H9 (cell line): ENCODE measurements around the gene UBE2B. TPM values are rescaled to one million over a fixed set of nuclear protein-coding genes. Genes with fewer than 3 reads are reported as not detected.

ENCODE experiments used
- DNase-seq: peaks from one replicate; pipeline ENCODE4 v3.0.0-alpha.2; 2017
- H2AFZ ChIP-seq: one replicate; pipeline ENCODE4 v1.6.1; 2013; ENCODE audit warnings: mild to moderate bottlenecking, low read length, control low read depth, moderate library complexity
- H2AK5ac ChIP-seq: 2 replicates; pipeline ENCODE4 v1.6.1; 2013; ENCODE audit warnings: low read length, control low read depth, mixed read lengths; ENCODE audit not compliant: insufficient read length
- H2BK120ac ChIP-seq: one replicate; pipeline ENCODE4 v1.6.1; 2013; ENCODE audit warnings: low read depth, mild to moderate bottlenecking, low read length, control low read depth, inconsistent platforms; ENCODE audit not compliant: poor library complexity, severe bottlenecking
- H2BK12ac ChIP-seq: 2 replicates; pipeline ENCODE4 v1.6.1; 2013; ENCODE audit warnings: low read length, control low read depth, mixed read lengths, low read depth; ENCODE audit not compliant: insufficient read length
- H2BK15ac ChIP-seq: 2 replicates; pipeline ENCODE4 v1.6.1; 2013; ENCODE audit warnings: low read depth, low read length, control low read depth
- H2BK20ac ChIP-seq: one replicate; pipeline ENCODE4 v1.6.1; 2013; ENCODE audit warnings: low read depth, mild to moderate bottlenecking, low read length, control low read depth, inconsistent platforms; ENCODE audit not compliant: poor library complexity, severe bottlenecking
- H2BK5ac ChIP-seq: 2 replicates; pipeline ENCODE4 v1.6.1; 2013; ENCODE audit warnings: low read length, control low read depth, mixed read lengths; ENCODE audit not compliant: insufficient read length
- H3K14ac ChIP-seq: 2 replicates; pipeline ENCODE4 v1.6.1; 2013; ENCODE audit warnings: low read length, control low read depth; ENCODE audit not compliant: insufficient read depth
- H3K18ac ChIP-seq: 2 replicates; pipeline ENCODE4 v1.6.1; 2013; ENCODE audit warnings: low read depth, mild to moderate bottlenecking, mixed read lengths, low read length, control low read depth; ENCODE audit not compliant: insufficient read length
- H3K23ac ChIP-seq: 2 replicates; pipeline ENCODE4 v1.6.1; 2013; ENCODE audit warnings: low read length, control low read depth, mixed read lengths, low read depth; ENCODE audit not compliant: insufficient read length
- H3K23me2 ChIP-seq: 2 replicates; pipeline ENCODE4 v1.6.1; 2013; ENCODE audit warnings: low read depth, mild to moderate bottlenecking, mixed read lengths, low read length, control low read depth; ENCODE audit not compliant: insufficient read length, poor library complexity, severe bottlenecking
- H3K27ac ChIP-seq: 2 replicates; pipeline ENCODE4 v1.5.1; 2013; ENCODE audit warnings: low read length, control low read depth, mixed read lengths, low read depth; ENCODE audit not compliant: insufficient read length
- H3K27me3 ChIP-seq: 2 replicates; pipeline ENCODE4 v1.6.1; 2013; ENCODE audit warnings: low read length, control low read depth, inconsistent platforms; ENCODE audit not compliant: insufficient read depth
- H3K4ac ChIP-seq: 2 replicates; pipeline ENCODE4 v1.6.1; 2013; ENCODE audit warnings: low read depth, mild to moderate bottlenecking, control low read depth, inconsistent platforms, low read length, moderate library complexity
- H3K4me1 ChIP-seq: 2 replicates; pipeline ENCODE4 v1.6.1; 2013; ENCODE audit warnings: low read length, control low read depth, inconsistent platforms; ENCODE audit not compliant: insufficient read depth
- H3K4me2 ChIP-seq: 2 replicates; pipeline ENCODE4 v1.6.1; 2013; ENCODE audit warnings: low read length, control low read depth, mixed read lengths; ENCODE audit not compliant: insufficient read length, insufficient read depth
- H3K56ac ChIP-seq: 2 replicates; pipeline ENCODE4 v1.6.1; 2013; ENCODE audit warnings: low read depth, mild to moderate bottlenecking, mixed read lengths, low read length, control low read depth; ENCODE audit not compliant: insufficient read length
- H3K79me1 ChIP-seq: 2 replicates; pipeline ENCODE4 v1.6.1; 2013; ENCODE audit warnings: low read depth, mild to moderate bottlenecking, moderate library complexity, low read length, control low read depth, inconsistent platforms; ENCODE audit not compliant: insufficient read depth, poor library complexity, severe bottlenecking
- H3K79me2 ChIP-seq: 2 replicates; pipeline ENCODE4 v1.6.1; 2013; ENCODE audit warnings: low read length, control low read depth, inconsistent platforms; ENCODE audit not compliant: insufficient read depth
- H3K9ac ChIP-seq: 2 replicates; pipeline ENCODE4 v1.6.1; 2013; ENCODE audit warnings: low read length, control low read depth, mixed read lengths; ENCODE audit not compliant: insufficient read length; ENCODE audit errors: extremely low read depth
- H3K9me3 ChIP-seq: one replicate; pipeline ENCODE4 v1.6.1; 2013; ENCODE audit warnings: low read depth, low read length, inconsistent platforms; ENCODE audit not compliant: control insufficient read depth
- H3T11ph ChIP-seq: one replicate; pipeline ENCODE4 v1.6.1; 2013; ENCODE audit warnings: mild to moderate bottlenecking, low read length, control low read depth, inconsistent platforms
- H4K20me1 ChIP-seq: one replicate; pipeline ENCODE4 v1.6.1; 2013; ENCODE audit not compliant: control insufficient read depth, insufficient read length, insufficient read depth
- H4K5ac ChIP-seq: 2 replicates; pipeline ENCODE4 v1.6.1; 2013; ENCODE audit warnings: low read depth, mild to moderate bottlenecking, mixed read lengths, low read length, control low read depth; ENCODE audit not compliant: insufficient read length
- H4K8ac ChIP-seq: replicated peaks from 2 replicates; pipeline ENCODE4 v1.6.1; 2013; ENCODE audit warnings: low read length, control low read depth, mixed read lengths, low read depth; ENCODE audit not compliant: insufficient read length
- H4K91ac ChIP-seq: 2 replicates; pipeline ENCODE4 v1.6.1; 2013; ENCODE audit warnings: low read depth, mild to moderate bottlenecking, moderate library complexity, mixed read lengths, low read length, control low read depth; ENCODE audit not compliant: insufficient read length
- H3K27ac Mint-ChIP-seq, 3 experiments: 2 replicates in 2 of 3; 3 replicates in 1 of 3; pipeline ENCODE4 v1.8.0; 2020 to 2021; ENCODE audit warnings: mixed read lengths in 3 of 3, mild to moderate bottlenecking in 1 of 3, moderate library complexity in 1 of 3
- H3K27me3 Mint-ChIP-seq: 2 replicates; pipeline ENCODE4 v1.8.0; 2021; ENCODE audit warnings: low read depth, mild to moderate bottlenecking, moderate library complexity, mixed read lengths
- H3K36me3 Mint-ChIP-seq, 3 experiments: 2 replicates in 2 of 3; 3 replicates in 1 of 3; pipeline ENCODE4 v1.8.0; 2020 to 2021; ENCODE audit warnings: low read depth in 3 of 3, mixed read lengths in 3 of 3; ENCODE audit not compliant: insufficient read depth in 1 of 3
- H3K4me1 Mint-ChIP-seq, 2 experiments: 2 replicates each; pipeline ENCODE4 v1.8.0; 2020; ENCODE audit warnings: mixed read lengths in 2 of 2
- H3K4me3 Mint-ChIP-seq, 2 experiments: 2 replicates in 1 of 2; 3 replicates in 1 of 2; pipeline ENCODE4 v1.8.0; 2020 to 2021; ENCODE audit warnings: mild to moderate bottlenecking in 2 of 2, mixed read lengths in 2 of 2, moderate library complexity in 1 of 2
- H3K9me3 Mint-ChIP-seq, 2 experiments: 2 replicates in 1 of 2; 3 replicates in 1 of 2; pipeline ENCODE4 v1.8.0; 2020; ENCODE audit warnings: mild to moderate bottlenecking in 2 of 2, mixed read lengths in 2 of 2, moderate library complexity in 1 of 2
- CTCF ChIP-seq: fragments of 200-600 bp; sonication (generic); conservative IDR thresholded peaks from 3 replicates; pipeline ENCODE4 v1.8.0; 2021; ENCODE audit warnings: antibody characterized with exemption, mild to moderate bottlenecking
- WGBS: extraction: QIAGEN DNeasy Blood & Tissue Kit; methylation state at CpG from one replicate; pipeline ENCODE4 v1.1.7; 2013; ENCODE audit warnings: missing lambda C conversion rate, low lambda C conversion rate, mixed read lengths; ENCODE audit not compliant: insufficient read length; ENCODE audit errors: extremely low coverage; 5-methylcytosine and 5-hydroxymethylcytosine counted together
- total RNA-seq: library from RNA; stranded (reverse); gene quantifications from 2 replicates; pipeline ENCODE4 v1.2.1, GENCODE V29; 2021

The UBE2B gene
- total RNA-seq, 1 experiment from 2014 or later: 50.3 TPM

- H3K4me2 ChIP-seq: peak overlapping the region; percentile 97
- no peaks in the 10 kb centered on the region for H3K27me3 Mint-ChIP-seq
Observed at GRCh38 chr5:134411228-134411545, 39.8 kb downstream of the UBE2B start.

More at GRCh38 chr5:134411228-134411545, 39.8 kb downstream of the UBE2B start:
- peaks cover 9 to 25% (median 18%) of the 10 kb centered on the region in 3 experiments; a peak in 6 of 7 replicates for H3K36me3 Mint-ChIP-seq
- H3K23me2 ChIP-seq: peaks cover 8% of the 10 kb centered on the region
- peaks cover 36 to 39% of the 10 kb centered on the region in 2 experiments for H3K4me1 Mint-ChIP-seq
- peaks cover 8% of the 10 kb centered on the region; the same call in 1 of the 2 replicates for H3K79me2 ChIP-seq
- H3K9ac ChIP-seq: peak overlapping the region; percentile 64
- no peak overlapping the region for H3K27ac ChIP-seq
- H4K20me1 ChIP-seq: no peaks in the 10 kb centered on the region
- peak overlapping the region; percentile 37 for H3K23ac ChIP-seq
- no peak overlapping the region for H2BK120ac ChIP-seq
- no peaks in the 10 kb centered on the region for H3K27me3 ChIP-seq
- no peak overlapping the region for H2BK12ac ChIP-seq
- H3K18ac ChIP-seq: no peak overlapping the region
- H2BK5ac ChIP-seq: no peak overlapping the region
- H4K5ac ChIP-seq: no peak overlapping the region
- WGBS: no CpG with 5 or more reads among the region's 9 CpGs
- peaks cover 5% of the 10 kb centered on the region for H3K79me1 ChIP-seq
- peak overlapping the region; percentile 33 for H3K14ac ChIP-seq
- H3K4ac ChIP-seq: no peak overlapping the region
- H2BK15ac ChIP-seq: no peak overlapping the region
- TF ChIP-seq CTCF: no peak
- no peaks in the 10 kb centered on the region for H3K9me3 Mint-ChIP-seq
- H2AFZ ChIP-seq: no peak overlapping the region
- peak overlapping the region; percentile 98 for H3K4me3 Mint-ChIP-seq
- no peaks in the 10 kb centered on the region for H3K9me3 ChIP-seq
- no peak for DNase-seq
- H3K27ac Mint-ChIP-seq: peak overlapping the region; percentile 81 to 98 (median 96); a peak in 6 of 7 replicates
- no peak overlapping the region for H4K91ac ChIP-seq
- H2BK20ac ChIP-seq: no peak overlapping the region
- no peak overlapping the region for H3K56ac ChIP-seq
- no peak overlapping the region for H3T11ph ChIP-seq
- no peak overlapping the region for H2AK5ac ChIP-seq
- H4K8ac ChIP-seq: no peak overlapping the region
- H3K4me1 ChIP-seq: no peaks in the 10 kb centered on the region; the same call in 1 of the 2 replicates
